Chondrocyte (in vitro differentiated cells): Measurements from ENCODE around the gene MEGF10. TPM values are rescaled to one million over a fixed set of nuclear protein-coding genes. Genes with fewer than 3 reads are reported as not detected.

Source experiments
- DNase-seq: peaks from one replicate; pipeline ENCODE4 v3.0.0; 2021; ENCODE audit warnings: mixed read lengths, low spot score
- H3K27ac Mint-ChIP-seq: one replicate; pipeline ENCODE4 v1.8.0; 2021; ENCODE audit warnings: mild to moderate bottlenecking, moderate library complexity, mixed read lengths; ENCODE audit not compliant: unreplicated experiment
- H3K27me3 Mint-ChIP-seq: 2 replicates; pipeline ENCODE4 v1.8.0; 2021; ENCODE audit warnings: low read depth, mixed read lengths
- H3K36me3 Mint-ChIP-seq: 2 replicates; pipeline ENCODE4 v1.8.0; 2021; ENCODE audit warnings: low read depth, mixed read lengths
- H3K4me1 Mint-ChIP-seq: 2 replicates; pipeline ENCODE4 v1.8.0; 2021; ENCODE audit warnings: low read depth, mild to moderate bottlenecking, mixed read lengths
- H3K4me3 Mint-ChIP-seq: one replicate; pipeline ENCODE4 v1.8.0; 2021; ENCODE audit warnings: mild to moderate bottlenecking, moderate library complexity, mixed read lengths; ENCODE audit not compliant: unreplicated experiment
- H3K9me3 Mint-ChIP-seq: 2 replicates; pipeline ENCODE4 v1.8.0; 2021; ENCODE audit warnings: low read depth, mixed read lengths
- CTCF ChIP-seq: fragments of 200-600 bp; sonication (generic); IDR thresholded peaks from 2 replicates; pipeline ENCODE4 v1.5.0; 2021; ENCODE audit warnings: antibody characterized with exemption, mild to moderate bottlenecking, moderate library complexity
- total RNA-seq: library from RNA; stranded (reverse); gene quantifications from 3 replicates; pipeline ENCODE4 v1.2.1, GENCODE V29; 2021

Gene MEGF10
- total RNA-seq, 1 donor from 2014 or later, result 6.6 TPM

GRCh38 chr5:127440831-127441230 is 150.2 kb downstream of the MEGF10 start:
- Mint-ChIP-seq H3K9me3 (no peaks in the 10 kb centered on the region), H3K27ac (peak overlapping the region; percentile 74), H3K36me3 (no peaks in the 10 kb centered on the region), H3K27me3 (no peaks in the 10 kb centered on the region), H3K4me3 (peak overlapping the region; percentile 32), H3K4me1 (peaks cover 21% of the 10 kb centered on the region)
- no peak for TF ChIP-seq CTCF
- no peak for DNase-seq

GRCh38 chr5:127441799-127442484 is 151.3 kb downstream of the MEGF10 start:
- no peaks in the 10 kb centered on the region for H3K36me3 Mint-ChIP-seq
- H3K27me3 Mint-ChIP-seq, result no peaks in the 10 kb centered on the region
- no peaks in the 10 kb centered on the region for H3K9me3 Mint-ChIP-seq
- no peak overlapping the region for H3K4me3 Mint-ChIP-seq
- no peak overlapping the region for H3K27ac Mint-ChIP-seq
- DNase-seq, result no peak
- peaks cover 27% of the 10 kb centered on the region for H3K4me1 Mint-ChIP-seq
- peak; percentile 88 for TF ChIP-seq CTCF

- TF ChIP-seq CTCF, result no peak
- no peak for DNase-seq
- peaks cover 42% of the 10 kb centered on the region for H3K4me1 Mint-ChIP-seq
- H3K27ac Mint-ChIP-seq, result no peak overlapping the region
- H3K27me3 Mint-ChIP-seq, result no peaks in the 10 kb centered on the region
- no peaks in the 10 kb centered on the region for H3K9me3 Mint-ChIP-seq
- H3K36me3 Mint-ChIP-seq, result no peaks in the 10 kb centered on the region
- H3K4me3 Mint-ChIP-seq, result no peak overlapping the region
Observed at GRCh38 chr5:127444171-127444570, 153.6 kb downstream of the MEGF10 start.

- Mint-ChIP-seq H3K4me3 (no peak overlapping the region), H3K4me1 (peaks cover 35% of the 10 kb centered on the region), H3K27me3 (no peaks in the 10 kb centered on the region), H3K9me3 (no peaks in the 10 kb centered on the region), H3K36me3 (no peaks in the 10 kb centered on the region), H3K27ac (peak overlapping the region; percentile 38)
- no peak for TF ChIP-seq CTCF
- DNase-seq, result no peak
Observed at GRCh38 chr5:127445328-127445727, 154.7 kb downstream of the MEGF10 start.

GRCh38 chr5:127446626-127447025 is 156.0 kb downstream of the MEGF10 start:
- no peak overlapping the region for H3K27ac Mint-ChIP-seq
- H3K36me3 Mint-ChIP-seq, result no peaks in the 10 kb centered on the region
- peaks cover 25% of the 10 kb centered on the region for H3K4me1 Mint-ChIP-seq
- DNase-seq, result no peak
- no peak overlapping the region for H3K4me3 Mint-ChIP-seq
- TF ChIP-seq CTCF, result no peak
- H3K9me3 Mint-ChIP-seq, result no peaks in the 10 kb centered on the region
- H3K27me3 Mint-ChIP-seq, result no peaks in the 10 kb centered on the region
